Heart left ventricle (tissue), 13 donors: Measurements from ENCODE around the gene CMKLR1.

ENCODE experiments used
- CTCF ChIP-seq, 12 donors: fragments of 200-600 bp; sonication (generic) in 4 of 12; IDR thresholded peaks; one replicate each; pipeline versions ENCODE4 v1.5.0 to v1.8.0; 2018 to 2022; ENCODE audit warnings: antibody characterized with exemption in 12 of 12, mild to moderate bottlenecking in 5 of 12
- POLR2A ChIP-seq, 2 donors: fragments of 450-650 bp; IDR thresholded peaks; one replicate each; pipeline ENCODE4 v1.6.1; 2017; ENCODE audit warnings: antibody characterized with exemption in 2 of 2, mild to moderate bottlenecking in 2 of 2, moderate library complexity in 2 of 2
- donor health status: ischemic (EF 13 %, LVEDD 7.1; RV severe dilation, severe dysfunction).
- donor health status: DM: no; HTN: yes; CAD: no.
- donor health status: DM: no; HTN: no; CAD: no.
- donor health status: ischemic (EF 25% LVEDD 6.9; RV normal size, moderate dysfunction).
- donor health status: ischemic (EF 25% LVEDD 5.7; RV mildly dilated, moderate dysfunction).
- donor health status: ischemic (EF 35%, LVEDD 5.7; RV mildly dilated, moderate dysfunction).
- donor health status: nonischemic (EF 11% LVEDD 7.7; RV severe dilation, severe dysfunction).
- donor health status: DM: yes; HTN: yes; CAD: no.
- donor health status: PGD.
- donor health status: ischemic (EF 29% LVEDD 5.4; RV normal size, mild dysfunction).
- donor health status: nonischemic (EF 23%, LVEDD 6.1; RV moderate dilation, normal function).

- no peak for TF ChIP-seq CTCF (IDR thresholded peaks at IDR 0.05)
- no peak for TF ChIP-seq POLR2A (IDR thresholded peaks at IDR 0.05)
These were observed 32.1 kb downstream of the CMKLR1 start for GRCh38 chr12:108307006-108307405.
